ENCODE measurements around the gene C1QTNF8. TPM values are rescaled to one million over a fixed set of nuclear protein-coding genes. Genes with fewer than 3 reads are reported as not detected.

C1QTNF8 gene
- total RNA-seq, 1 experiment from 2014 or later, result 0.27 TPM

DNA sequence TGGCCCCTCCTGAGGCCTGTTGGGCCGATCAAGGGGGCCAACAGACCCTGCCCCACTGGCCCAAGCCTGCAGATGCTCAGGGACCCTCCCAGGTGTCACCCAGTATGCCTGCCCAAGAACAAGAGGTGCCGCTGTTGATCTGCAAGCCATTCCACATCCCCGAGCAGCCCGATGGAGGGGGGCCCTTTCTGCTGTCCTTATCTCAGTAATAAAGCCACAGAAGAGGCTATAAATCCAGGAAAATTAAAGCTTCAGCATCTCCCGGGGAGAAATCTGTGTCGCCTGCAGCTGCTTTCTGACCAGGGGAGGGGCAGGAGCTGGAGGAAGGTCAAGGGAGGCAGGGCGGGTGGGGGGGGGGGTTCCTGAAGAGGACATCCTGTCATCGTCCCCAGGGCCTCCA lies 45.1 kb upstream of the C1QTNF8 start:
- H3K79me2 ChIP-seq (ENCODE audit: insufficient read depth, low read length), result no peaks in the 10 kb centered on the region
- ChIA-PET RAD21 (ENCODE audit: low non-redundant PET in 1 of 2, low total read pairs in 2 of 2, uncharacterized antibody in 2 of 2, unreplicated experiment in 2 of 2) (no interaction called here), POLR2A (no interaction called here), CTCF (no interaction called here)
- no TSS peak for BruUV-seq (replicated peaks)
- H3K4me1 ChIP-seq (ENCODE audit: control insufficient read depth in 1 of 2, insufficient read depth in 2 of 2, low read length in 2 of 2), result peaks cover 0 to 3% of the 10 kb centered on the region in 2 experiments; a peak in 1 of 4 replicates
- H3K36me3 ChIP-seq (ENCODE audit: control insufficient read depth in 1 of 2, insufficient read depth in 2 of 2, low read length in 2 of 2), result no peaks in the 10 kb centered on the region
- no peak overlapping the region for H2AFZ ChIP-seq (ENCODE audit: low read depth, low read length, poor library complexity, severe bottlenecking)
- H3K4me2 ChIP-seq (ENCODE audit: low read length), result no peak overlapping the region
- no peak overlapping the region for H3K27ac ChIP-seq (ENCODE audit: low read depth, low read length)
- no peak overlapping the region for H3K4me3 ChIP-seq (replicated peaks in 1 of 2; ENCODE audit: low read depth in 1 of 2, low read length in 2 of 2)
- H3K9me3 ChIP-seq (ENCODE audit: control insufficient read depth in 1 of 2, insufficient read depth in 1 of 2, low read depth in 1 of 2, low read length in 2 of 2), result no peaks in the 10 kb centered on the region
- no peak for DNase-seq (ENCODE audit: low read depth, low spot score)
- intact Hi-C loops (cut with micrococcal nuclease), result no loop called here
- H4K20me1 ChIP-seq (ENCODE audit: insufficient read depth), result no peaks in the 10 kb centered on the region
- ATAC-seq, result no peak
- no peaks in the 10 kb centered on the region for H3K27me3 ChIP-seq (ENCODE audit: insufficient read depth, low read length)
- TF ChIP-seq CEBPB (IDR thresholded peaks at IDR 0.05; ENCODE audit: low read depth) (no peak), EZH2phosphoT487 (IDR thresholded peaks at IDR 0.05; ENCODE audit: borderline replicate concordance) (no peak), ZNF274 (IDR thresholded peaks at IDR 0.05; ENCODE audit: low read depth, low read length) (no peak), SRF (IDR thresholded peaks at IDR 0.05; ENCODE audit: low read depth) (no peak), RAD21 (IDR thresholded peaks at IDR 0.05; ENCODE audit: low read depth) (no peak), YY1 (IDR thresholded peaks at IDR 0.05; ENCODE audit: extremely low read depth, insufficient replicate concordance, low read depth, low read length) (no peak), EGR1 (IDR thresholded peaks at IDR 0.05; ENCODE audit: low read depth) (no peak), ELF1 (IDR thresholded peaks at IDR 0.05; ENCODE audit: borderline replicate concordance, low read depth) (no peak), FOSL1 (IDR thresholded peaks at IDR 0.05; ENCODE audit: low read depth) (no peak), POLR2AphosphoS5 (IDR thresholded peaks at IDR 0.05; ENCODE audit: low read depth, low read length) (no peak)
- TF ChIP-seq, protein P1, sequence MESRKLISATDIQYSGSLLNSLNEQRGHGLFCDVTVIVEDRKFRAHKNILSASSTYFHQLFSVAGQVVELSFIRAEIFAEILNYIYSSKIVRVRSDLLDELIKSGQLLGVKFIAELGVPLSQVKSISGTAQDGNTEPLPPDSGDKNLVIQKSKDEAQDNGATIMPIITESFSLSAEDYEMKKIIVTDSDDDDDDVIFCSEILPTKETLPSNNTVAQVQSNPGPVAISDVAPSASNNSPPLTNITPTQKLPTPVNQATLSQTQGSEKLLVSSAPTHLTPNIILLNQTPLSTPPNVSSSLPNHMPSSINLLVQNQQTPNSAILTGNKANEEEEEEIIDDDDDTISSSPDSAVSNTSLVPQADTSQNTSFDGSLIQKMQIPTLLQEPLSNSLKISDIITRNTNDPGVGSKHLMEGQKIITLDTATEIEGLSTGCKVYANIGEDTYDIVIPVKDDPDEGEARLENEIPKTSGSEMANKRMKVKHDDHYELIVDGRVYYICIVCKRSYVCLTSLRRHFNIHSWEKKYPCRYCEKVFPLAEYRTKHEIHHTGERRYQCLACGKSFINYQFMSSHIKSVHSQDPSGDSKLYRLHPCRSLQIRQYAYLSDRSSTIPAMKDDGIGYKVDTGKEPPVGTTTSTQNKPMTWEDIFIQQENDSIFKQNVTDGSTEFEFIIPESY (IDR thresholded peaks at IDR 0.05; ENCODE audit: extremely low read depth, insufficient replicate concordance, low read length), result no peak
- TF ChIP-seq, protein P2, sequence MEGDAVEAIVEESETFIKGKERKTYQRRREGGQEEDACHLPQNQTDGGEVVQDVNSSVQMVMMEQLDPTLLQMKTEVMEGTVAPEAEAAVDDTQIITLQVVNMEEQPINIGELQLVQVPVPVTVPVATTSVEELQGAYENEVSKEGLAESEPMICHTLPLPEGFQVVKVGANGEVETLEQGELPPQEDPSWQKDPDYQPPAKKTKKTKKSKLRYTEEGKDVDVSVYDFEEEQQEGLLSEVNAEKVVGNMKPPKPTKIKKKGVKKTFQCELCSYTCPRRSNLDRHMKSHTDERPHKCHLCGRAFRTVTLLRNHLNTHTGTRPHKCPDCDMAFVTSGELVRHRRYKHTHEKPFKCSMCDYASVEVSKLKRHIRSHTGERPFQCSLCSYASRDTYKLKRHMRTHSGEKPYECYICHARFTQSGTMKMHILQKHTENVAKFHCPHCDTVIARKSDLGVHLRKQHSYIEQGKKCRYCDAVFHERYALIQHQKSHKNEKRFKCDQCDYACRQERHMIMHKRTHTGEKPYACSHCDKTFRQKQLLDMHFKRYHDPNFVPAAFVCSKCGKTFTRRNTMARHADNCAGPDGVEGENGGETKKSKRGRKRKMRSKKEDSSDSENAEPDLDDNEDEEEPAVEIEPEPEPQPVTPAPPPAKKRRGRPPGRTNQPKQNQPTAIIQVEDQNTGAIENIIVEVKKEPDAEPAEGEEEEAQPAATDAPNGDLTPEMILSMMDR (IDR thresholded peaks at IDR 0.05 in 2 of 3, conservative IDR thresholded peaks at IDR 0.05 in 1 of 3; ENCODE audit: borderline replicate concordance in 1 of 3, insufficient read depth in 1 of 3, low read depth in 2 of 3, low read length in 2 of 3), result no peak
- TF ChIP-seq, protein P3, sequence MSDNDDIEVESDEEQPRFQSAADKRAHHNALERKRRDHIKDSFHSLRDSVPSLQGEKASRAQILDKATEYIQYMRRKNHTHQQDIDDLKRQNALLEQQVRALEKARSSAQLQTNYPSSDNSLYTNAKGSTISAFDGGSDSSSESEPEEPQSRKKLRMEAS (IDR thresholded peaks at IDR 0.05), result no peak
- TF ChIP-seq, protein P4, sequence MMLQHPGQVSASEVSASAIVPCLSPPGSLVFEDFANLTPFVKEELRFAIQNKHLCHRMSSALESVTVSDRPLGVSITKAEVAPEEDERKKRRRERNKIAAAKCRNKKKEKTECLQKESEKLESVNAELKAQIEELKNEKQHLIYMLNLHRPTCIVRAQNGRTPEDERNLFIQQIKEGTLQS (IDR thresholded peaks at IDR 0.05), result no peak
- H3K9me2 ChIP-seq (ENCODE audit: insufficient read depth), result no peaks in the 10 kb centered on the region
- H3K9ac ChIP-seq (ENCODE audit: low read length), result no peak overlapping the region
